Liver (tissue), 9 donors: ENCODE results near the gene HGS. TPM values are rescaled to one million over a fixed set of nuclear protein-coding genes. Genes with fewer than 3 reads are reported as not detected.
A peak's percentile ranks its signal among the peaks of the same experiment; 100 is the strongest.

ENCODE experiments used
- DNase-seq: peaks from one replicate; pipeline ENCODE4 v3.0.0-alpha.2; 2017; ENCODE audit warnings: low spot score
- H3K27ac ChIP-seq, 2 donors: one replicate each; pipeline ENCODE4 v1.7.0; 2013; ENCODE audit warnings: inconsistent platforms in 2 of 2, low read length in 2 of 2, control low read depth in 1 of 2, low read depth in 1 of 2, mild to moderate bottlenecking in 1 of 2
- H3K27me3 ChIP-seq, 4 donors: one replicate each; pipeline versions ENCODE4 v1.6.1 to v1.7.0; 2013; ENCODE audit warnings: low read length in 3 of 4, inconsistent platforms in 1 of 4, mild to moderate bottlenecking in 1 of 4, moderate library complexity in 1 of 4; ENCODE audit not compliant: control insufficient read depth in 4 of 4, insufficient read depth in 4 of 4
- H3K36me3 ChIP-seq, 4 donors: one replicate each; pipeline versions ENCODE4 v1.6.1 to v1.7.0; 2013; ENCODE audit warnings: low read length in 3 of 4, mild to moderate bottlenecking in 3 of 4, low read depth in 1 of 4, moderate library complexity in 1 of 4; ENCODE audit not compliant: control insufficient read depth in 4 of 4, insufficient read depth in 3 of 4
- H3K4me1 ChIP-seq, 4 donors: one replicate each; pipeline versions ENCODE4 v1.6.1 to v1.7.0; 2013; ENCODE audit warnings: low read length in 3 of 4, mild to moderate bottlenecking in 3 of 4, moderate library complexity in 1 of 4; ENCODE audit not compliant: control insufficient read depth in 4 of 4, insufficient read depth in 4 of 4
- H3K4me3 ChIP-seq, 3 donors: one replicate each; pipeline versions ENCODE4 v1.6.1 to v1.7.0; 2013; ENCODE audit warnings: low read length in 3 of 3, control low read depth in 1 of 3, low read depth in 1 of 3, mild to moderate bottlenecking in 1 of 3
- H3K9ac ChIP-seq, 2 donors: one replicate each; pipeline ENCODE4 v1.7.0; 2013; ENCODE audit warnings: low read length in 2 of 2, mild to moderate bottlenecking in 2 of 2, moderate library complexity in 2 of 2, control low read depth in 1 of 2, low read depth in 1 of 2
- H3K9me3 ChIP-seq, 4 donors: one replicate each; pipeline versions ENCODE4 v1.6.1 to v1.7.0; 2013; ENCODE audit warnings: low read length in 3 of 4; ENCODE audit not compliant: control insufficient read depth in 4 of 4
- ATF3 ChIP-seq: IDR thresholded peaks from 2 replicates; pipeline ENCODE4 v1.6.1; 2016; ENCODE audit warnings: antibody characterized with exemption
- EGR1 ChIP-seq, 2 donors: IDR thresholded peaks; 2 replicates each; pipeline ENCODE4 v1.6.1; 2016 to 2018; ENCODE audit warnings: antibody characterized with exemption in 2 of 2, low read depth in 2 of 2
- FOXA1 ChIP-seq: IDR thresholded peaks from 2 replicates; pipeline ENCODE4 v1.6.1; 2016; ENCODE audit warnings: antibody characterized with exemption
- FOXA2 ChIP-seq: IDR thresholded peaks from 2 replicates; pipeline ENCODE4 v1.6.1; 2016; ENCODE audit warnings: antibody characterized with exemption
- GABPA ChIP-seq, 2 donors: IDR thresholded peaks in 1 of 2; conservative IDR thresholded peaks in 1 of 2; 2 replicates each; pipeline ENCODE4 v1.6.1; 2016; ENCODE audit warnings: antibody characterized with exemption in 2 of 2, mild to moderate bottlenecking in 1 of 2, moderate library complexity in 1 of 2
- HNF4A ChIP-seq, 2 donors: conservative IDR thresholded peaks; 2 replicates each; pipeline ENCODE4 v1.6.1; 2016; ENCODE audit warnings: antibody characterized with exemption in 2 of 2, mild to moderate bottlenecking in 2 of 2
- HNF4G ChIP-seq: IDR thresholded peaks from 2 replicates; pipeline ENCODE4 v1.6.1; 2016; ENCODE audit warnings: antibody characterized with exemption
- JUND ChIP-seq, 2 donors: IDR thresholded peaks; 2 replicates each; pipeline ENCODE4 v1.6.1; 2016; ENCODE audit warnings: antibody characterized with exemption in 2 of 2
- NR2F2 ChIP-seq: IDR thresholded peaks from 2 replicates; pipeline ENCODE4 v1.6.1; 2016; ENCODE audit warnings: antibody characterized with exemption
- RAD21 ChIP-seq, 2 donors: IDR thresholded peaks; 2 replicates each; pipeline ENCODE4 v1.6.1; 2016; ENCODE audit warnings: antibody characterized with exemption in 2 of 2, mild to moderate bottlenecking in 2 of 2
- RXRA ChIP-seq, 2 donors: IDR thresholded peaks; 2 replicates each; pipeline ENCODE4 v1.6.1; 2017 to 2018; ENCODE audit warnings: antibody characterized with exemption in 2 of 2, mild to moderate bottlenecking in 1 of 2
- SP1 ChIP-seq: IDR thresholded peaks from 2 replicates; pipeline ENCODE4 v1.6.1; 2018; ENCODE audit warnings: antibody characterized with exemption, mild to moderate bottlenecking
- TAF1 ChIP-seq: conservative IDR thresholded peaks from 2 replicates; pipeline ENCODE4 v1.6.1; 2016; ENCODE audit warnings: antibody characterized with exemption, mild to moderate bottlenecking
- YY1 ChIP-seq: IDR thresholded peaks from 2 replicates; pipeline ENCODE4 v1.6.1; 2016; ENCODE audit warnings: antibody characterized with exemption, mild to moderate bottlenecking
- whole genome bisulfite sequencing: extraction: QIAGEN DNeasy Blood & Tissue Kit; methylation state at CpG from one replicate; pipeline ENCODE4 v1.1.7; 2013; 5-methylcytosine and 5-hydroxymethylcytosine counted together
- polyA plus RNA-seq, 2 donors: library from polyadenylated mRNA; stranded (reverse) in 1 of 2; unstranded in 1 of 2; fragments of 200-250 nt in 1 of 2; fragments of >200 nt in 1 of 2; fragmentation: Nextera tagmentation in 1 of 2; extraction: Ambion mirVana in 1 of 2; gene quantifications; one replicate each; pipeline versions ENCODE4 v1.2.1 to v1.2.3, GENCODE V29; 2013 to 2015
- total RNA-seq, 2 donors: library from RNA; depleted of rRNA; stranded (reverse); fragments of >200 nt; gene quantifications; one replicate each; pipeline ENCODE4 v1.2.3, GENCODE V29; 2014
- TF ChIP-seq, protein P1 (sequence below): IDR thresholded peaks from 2 replicates; pipeline ENCODE4 v1.6.1; 2016; ENCODE audit warnings: antibody characterized with exemption, mild to moderate bottlenecking
- TF ChIP-seq, protein P2 (sequence below): IDR thresholded peaks from 2 replicates; pipeline ENCODE4 v1.6.1; 2016; ENCODE audit warnings: antibody characterized with exemption
- TF ChIP-seq, protein P3 (sequence below): fragments of 150-350 bp; IDR thresholded peaks from 2 replicates; pipeline ENCODE4 v1.5.1; 2017; ENCODE audit warnings: improper control_type of control experiment, low read depth, low read length; ENCODE audit not compliant: missing input control
- donor health status: healthy.
- donor health status: healthy.
- donor health status: healthy.
- donor health status: healthy.
- donor health status: healthy.

Gene HGS
- total and polyA plus RNA-seq, 4 donors: 21.8 to 31.6 (median 28.2) TPM

- no peaks in the 10 kb centered on the region for H3K27me3 ChIP-seq
- H3K4me1 ChIP-seq: peaks cover 6 to 31% (median 17%) of the 10 kb centered on the region in 4 donors
- no peaks in the 10 kb centered on the region for H3K9me3 ChIP-seq
- WGBS: 23% methylated on average over 18 of the region's 18 CpGs
- H3K36me3 ChIP-seq: no peaks in the 10 kb centered on the region
- H3K27ac ChIP-seq: peak overlapping the region; percentile 64 to 68
- peak overlapping the region; percentile 73 to 82 for H3K9ac ChIP-seq
- TF ChIP-seq NR2F2 (no peak), TAF1 (no peak), SP1 (no peak), EGR1 (IDR thresholded peaks at IDR 0.05; ENCODE audit: low read depth in 2 of 2) (no peak), JUND (IDR thresholded peaks at IDR 0.05) (no peak), RAD21 (IDR thresholded peaks at IDR 0.05) (no peak), ATF3 (no peak)
- TF ChIP-seq, protein P1, sequence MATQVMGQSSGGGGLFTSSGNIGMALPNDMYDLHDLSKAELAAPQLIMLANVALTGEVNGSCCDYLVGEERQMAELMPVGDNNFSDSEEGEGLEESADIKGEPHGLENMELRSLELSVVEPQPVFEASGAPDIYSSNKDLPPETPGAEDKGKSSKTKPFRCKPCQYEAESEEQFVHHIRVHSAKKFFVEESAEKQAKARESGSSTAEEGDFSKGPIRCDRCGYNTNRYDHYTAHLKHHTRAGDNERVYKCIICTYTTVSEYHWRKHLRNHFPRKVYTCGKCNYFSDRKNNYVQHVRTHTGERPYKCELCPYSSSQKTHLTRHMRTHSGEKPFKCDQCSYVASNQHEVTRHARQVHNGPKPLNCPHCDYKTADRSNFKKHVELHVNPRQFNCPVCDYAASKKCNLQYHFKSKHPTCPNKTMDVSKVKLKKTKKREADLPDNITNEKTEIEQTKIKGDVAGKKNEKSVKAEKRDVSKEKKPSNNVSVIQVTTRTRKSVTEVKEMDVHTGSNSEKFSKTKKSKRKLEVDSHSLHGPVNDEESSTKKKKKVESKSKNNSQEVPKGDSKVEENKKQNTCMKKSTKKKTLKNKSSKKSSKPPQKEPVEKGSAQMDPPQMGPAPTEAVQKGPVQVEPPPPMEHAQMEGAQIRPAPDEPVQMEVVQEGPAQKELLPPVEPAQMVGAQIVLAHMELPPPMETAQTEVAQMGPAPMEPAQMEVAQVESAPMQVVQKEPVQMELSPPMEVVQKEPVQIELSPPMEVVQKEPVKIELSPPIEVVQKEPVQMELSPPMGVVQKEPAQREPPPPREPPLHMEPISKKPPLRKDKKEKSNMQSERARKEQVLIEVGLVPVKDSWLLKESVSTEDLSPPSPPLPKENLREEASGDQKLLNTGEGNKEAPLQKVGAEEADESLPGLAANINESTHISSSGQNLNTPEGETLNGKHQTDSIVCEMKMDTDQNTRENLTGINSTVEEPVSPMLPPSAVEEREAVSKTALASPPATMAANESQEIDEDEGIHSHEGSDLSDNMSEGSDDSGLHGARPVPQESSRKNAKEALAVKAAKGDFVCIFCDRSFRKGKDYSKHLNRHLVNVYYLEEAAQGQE: no peak
- peak overlapping the region; percentile 74 to 90 (median 76) for H3K4me3 ChIP-seq
- DNase-seq: no peak
These were observed 47.8 kb upstream of the HGS start for GRCh38 chr17:81635973-81636504.

- TF ChIP-seq EGR1 (IDR thresholded peaks at IDR 0.05; ENCODE audit: low read depth in 2 of 2): peak; percentile 98
- no peak for TF ChIP-seq HNF4A (conservative IDR thresholded peaks at IDR 0.05)
- TF ChIP-seq FOXA2: no peak
- TF ChIP-seq JUND (IDR thresholded peaks at IDR 0.05): no peak
- peak; percentile 42 for TF ChIP-seq YY1
- TF ChIP-seq RAD21 (IDR thresholded peaks at IDR 0.05): no peak
- no peak for TF ChIP-seq RXRA (IDR thresholded peaks at IDR 0.05)
- TF ChIP-seq FOXA1: no peak
- no peak for TF ChIP-seq HNF4G
- TF ChIP-seq, protein P2, sequence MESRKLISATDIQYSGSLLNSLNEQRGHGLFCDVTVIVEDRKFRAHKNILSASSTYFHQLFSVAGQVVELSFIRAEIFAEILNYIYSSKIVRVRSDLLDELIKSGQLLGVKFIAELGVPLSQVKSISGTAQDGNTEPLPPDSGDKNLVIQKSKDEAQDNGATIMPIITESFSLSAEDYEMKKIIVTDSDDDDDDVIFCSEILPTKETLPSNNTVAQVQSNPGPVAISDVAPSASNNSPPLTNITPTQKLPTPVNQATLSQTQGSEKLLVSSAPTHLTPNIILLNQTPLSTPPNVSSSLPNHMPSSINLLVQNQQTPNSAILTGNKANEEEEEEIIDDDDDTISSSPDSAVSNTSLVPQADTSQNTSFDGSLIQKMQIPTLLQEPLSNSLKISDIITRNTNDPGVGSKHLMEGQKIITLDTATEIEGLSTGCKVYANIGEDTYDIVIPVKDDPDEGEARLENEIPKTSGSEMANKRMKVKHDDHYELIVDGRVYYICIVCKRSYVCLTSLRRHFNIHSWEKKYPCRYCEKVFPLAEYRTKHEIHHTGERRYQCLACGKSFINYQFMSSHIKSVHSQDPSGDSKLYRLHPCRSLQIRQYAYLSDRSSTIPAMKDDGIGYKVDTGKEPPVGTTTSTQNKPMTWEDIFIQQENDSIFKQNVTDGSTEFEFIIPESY: no peak
- no peak for TF ChIP-seq TAF1
- TF ChIP-seq NR2F2: no peak
- TF ChIP-seq, protein P1: no peak
- TF ChIP-seq GABPA (IDR thresholded peaks at IDR 0.05 in 1 of 2, conservative IDR thresholded peaks at IDR 0.05 in 1 of 2): peak; percentile 62 to 84
- no peak for TF ChIP-seq SP1
- TF ChIP-seq, protein P3, sequence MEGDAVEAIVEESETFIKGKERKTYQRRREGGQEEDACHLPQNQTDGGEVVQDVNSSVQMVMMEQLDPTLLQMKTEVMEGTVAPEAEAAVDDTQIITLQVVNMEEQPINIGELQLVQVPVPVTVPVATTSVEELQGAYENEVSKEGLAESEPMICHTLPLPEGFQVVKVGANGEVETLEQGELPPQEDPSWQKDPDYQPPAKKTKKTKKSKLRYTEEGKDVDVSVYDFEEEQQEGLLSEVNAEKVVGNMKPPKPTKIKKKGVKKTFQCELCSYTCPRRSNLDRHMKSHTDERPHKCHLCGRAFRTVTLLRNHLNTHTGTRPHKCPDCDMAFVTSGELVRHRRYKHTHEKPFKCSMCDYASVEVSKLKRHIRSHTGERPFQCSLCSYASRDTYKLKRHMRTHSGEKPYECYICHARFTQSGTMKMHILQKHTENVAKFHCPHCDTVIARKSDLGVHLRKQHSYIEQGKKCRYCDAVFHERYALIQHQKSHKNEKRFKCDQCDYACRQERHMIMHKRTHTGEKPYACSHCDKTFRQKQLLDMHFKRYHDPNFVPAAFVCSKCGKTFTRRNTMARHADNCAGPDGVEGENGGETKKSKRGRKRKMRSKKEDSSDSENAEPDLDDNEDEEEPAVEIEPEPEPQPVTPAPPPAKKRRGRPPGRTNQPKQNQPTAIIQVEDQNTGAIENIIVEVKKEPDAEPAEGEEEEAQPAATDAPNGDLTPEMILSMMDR: no peak
- H3K4me1 ChIP-seq: peaks cover 6 to 31% (median 17%) of the 10 kb centered on the region in 4 donors
- under 1% methylated on average over 77 of the region's 77 CpGs for WGBS
These were observed 47.1 kb upstream of the HGS start, which contains the start of the genes NPLOC4 and TSPAN10 for GRCh38 chr17:81636505-81637288. Gene NPLOC4, minus strand, starts transcription at chr17:81637112. Its CDS starts 182 bp downstream, at chr17:81636930. Gene TSPAN10, plus strand, starts transcription at chr17:81637196. Its CDS starts 5,217 bp downstream, at chr17:81642413.

More at GRCh38 chr17:81636505-81637288, 47.1 kb upstream of the HGS start, which contains the start of the genes NPLOC4 and TSPAN10:
- Histone ChIP-seq H3K36me3 (no peaks in the 10 kb centered on the region), H3K27ac (peak within 1 kb of the TSS; percentile 64 to 68), H3K9ac (peak within 1 kb of the TSS; percentile 73 to 82), H3K9me3 (no peaks in the 10 kb centered on the region), H3K4me3 (peak within 1 kb of the TSS; percentile 75 to 90 (median 76)), H3K27me3 (no peaks in the 10 kb centered on the region)
- peak; percentile 91 for DNase-seq
